ENCODE measurements around the gene TSPAN17. TPM values are rescaled to one million over a fixed set of nuclear protein-coding genes. Genes with fewer than 3 reads are reported as not detected.
"Not testable (repeated sequence)": the region's sequence is repeated elsewhere in the genome, so short reads cannot be mapped to it uniquely, and the experiment has no call there.

The TSPAN17 gene
- total and polyA plus RNA-seq, 12 donors = 25.8 to 106 (median 52.8) TPM

DNA sequence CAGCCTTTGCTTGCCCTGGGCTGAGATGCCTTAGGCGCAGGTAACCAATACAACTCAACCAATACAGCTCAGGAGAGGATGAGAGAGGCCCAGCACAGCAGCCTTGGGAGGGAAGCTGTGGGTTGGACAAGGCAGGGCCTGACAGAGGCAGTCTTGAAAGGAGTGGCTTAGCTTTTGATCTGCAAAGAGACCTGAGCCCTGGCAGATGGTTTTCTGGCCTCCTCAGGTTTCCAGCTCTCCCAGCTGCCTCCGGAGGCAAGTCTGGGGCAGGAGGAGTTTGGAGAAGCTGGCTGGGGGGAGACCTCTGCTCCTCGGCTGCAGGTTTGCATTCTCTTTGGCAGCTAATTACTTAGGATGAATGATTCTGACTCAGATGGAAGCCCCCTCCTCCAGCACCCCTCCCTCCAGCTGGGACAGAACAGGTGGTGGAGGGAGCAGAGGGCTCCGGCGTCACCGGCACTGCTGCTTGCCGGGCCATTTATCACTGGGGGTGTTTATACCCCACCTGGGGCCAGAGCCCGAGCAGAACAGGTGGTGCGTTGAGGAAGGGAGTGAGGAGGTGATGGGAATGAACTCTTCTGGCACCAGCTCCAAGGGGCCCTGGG is 50.8 kb downstream of the TSPAN17 start:
- Histone ChIP-seq H3K36me3 (replicated peaks in 1 of 2) (no peaks in the 10 kb centered on the region), H3K9me3 (replicated peaks in 1 of 3) (no peaks in the 10 kb centered on the region), H3K27me3 (peaks cover 11% of the 10 kb centered on the region), H3K4me3 (no peak overlapping the region), H3K27ac (no peak overlapping the region), H3K4me1 (replicated peaks in 1 of 2) (no peaks in the 10 kb centered on the region)
- 36 to 50% (median 45%) methylated on average over 5 to 9 of the region's 9 CpGs for WGBS, 4 donors
- TF ChIP-seq POLR2A (IDR thresholded peaks at IDR 0.05) = no peak
- TF ChIP-seq, protein P1, sequence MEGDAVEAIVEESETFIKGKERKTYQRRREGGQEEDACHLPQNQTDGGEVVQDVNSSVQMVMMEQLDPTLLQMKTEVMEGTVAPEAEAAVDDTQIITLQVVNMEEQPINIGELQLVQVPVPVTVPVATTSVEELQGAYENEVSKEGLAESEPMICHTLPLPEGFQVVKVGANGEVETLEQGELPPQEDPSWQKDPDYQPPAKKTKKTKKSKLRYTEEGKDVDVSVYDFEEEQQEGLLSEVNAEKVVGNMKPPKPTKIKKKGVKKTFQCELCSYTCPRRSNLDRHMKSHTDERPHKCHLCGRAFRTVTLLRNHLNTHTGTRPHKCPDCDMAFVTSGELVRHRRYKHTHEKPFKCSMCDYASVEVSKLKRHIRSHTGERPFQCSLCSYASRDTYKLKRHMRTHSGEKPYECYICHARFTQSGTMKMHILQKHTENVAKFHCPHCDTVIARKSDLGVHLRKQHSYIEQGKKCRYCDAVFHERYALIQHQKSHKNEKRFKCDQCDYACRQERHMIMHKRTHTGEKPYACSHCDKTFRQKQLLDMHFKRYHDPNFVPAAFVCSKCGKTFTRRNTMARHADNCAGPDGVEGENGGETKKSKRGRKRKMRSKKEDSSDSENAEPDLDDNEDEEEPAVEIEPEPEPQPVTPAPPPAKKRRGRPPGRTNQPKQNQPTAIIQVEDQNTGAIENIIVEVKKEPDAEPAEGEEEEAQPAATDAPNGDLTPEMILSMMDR (IDR thresholded peaks at IDR 0.05) = no peak
- intact Hi-C loops (cut with DNase I) = no loop called here
- no peak for DNase-seq

DNA sequence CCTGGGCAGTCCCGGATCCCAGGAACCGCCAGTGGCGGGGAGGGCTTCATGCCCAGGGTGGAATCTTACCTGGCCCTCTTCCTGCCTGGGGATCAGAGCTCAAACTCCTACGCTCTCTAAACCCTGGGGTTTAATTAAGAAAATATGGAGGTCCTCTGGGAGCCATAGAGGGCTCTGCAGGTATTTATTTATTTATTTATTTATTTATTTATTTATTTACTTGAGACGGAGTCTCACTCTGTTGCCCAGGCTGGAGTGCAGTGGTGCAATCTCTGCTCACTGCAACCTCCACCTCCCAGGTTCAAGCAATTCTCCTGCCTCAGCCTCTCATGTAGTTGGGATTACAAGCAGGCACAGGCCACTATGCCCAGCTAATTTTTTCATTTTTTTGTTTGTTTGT is 52.2 kb downstream of the TSPAN17 start:
- H3K4me1 ChIP-seq (replicated peaks in 1 of 2); H3K27ac ChIP-seq; DNase-seq; H3K9me3 ChIP-seq (replicated peaks in 1 of 3); H3K36me3 ChIP-seq (replicated peaks in 1 of 2); intact Hi-C loops (cut with DNase I); H3K4me3 ChIP-seq: not testable (repeated sequence)
- WGBS, 4 donors = 88 to 96% (median 95%) methylated on average over 5 of the region's 5 CpGs
- peaks cover 11% of the 10 kb centered on the region for H3K27me3 ChIP-seq

DNA sequence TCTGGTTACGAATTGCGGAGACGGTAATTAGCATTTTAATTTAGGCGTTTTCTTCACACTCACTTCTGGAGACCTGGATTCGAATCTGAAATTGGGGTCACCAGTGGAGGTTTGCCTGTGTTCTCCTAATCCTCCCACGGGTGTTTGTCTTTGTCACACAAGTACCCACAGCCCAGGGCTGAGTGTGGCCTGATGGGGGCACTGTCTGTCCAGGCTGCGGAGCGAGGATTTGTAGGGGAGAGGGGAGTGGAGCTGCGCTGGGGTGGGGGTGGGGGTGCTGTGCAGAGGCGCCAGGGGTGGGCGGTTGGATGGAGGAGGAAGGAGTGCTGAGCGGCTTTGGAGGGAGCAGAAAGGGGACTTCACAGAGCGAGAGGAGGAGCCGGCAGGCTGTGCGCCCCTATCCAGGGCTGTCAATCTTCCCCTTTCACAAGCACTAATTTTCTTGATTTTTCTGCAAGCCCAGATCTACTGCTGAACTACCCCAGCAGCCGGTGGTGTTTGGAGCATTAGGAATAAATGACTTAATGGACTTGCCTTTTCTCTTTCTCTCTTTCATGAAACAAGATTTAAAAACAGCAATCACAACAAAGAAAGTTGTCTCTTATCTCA is 53.1 kb downstream of the TSPAN17 start:
- DNase-seq = peak in 1 of 7 donors; percentile 64
- Histone ChIP-seq H3K4me3 (no peak overlapping the region), H3K9me3 (replicated peaks in 1 of 3) (no peaks in the 10 kb centered on the region), H3K27ac (no peak overlapping the region), H3K27me3 (peaks cover 11% of the 10 kb centered on the region), H3K4me1 (replicated peaks in 1 of 2) (no peaks in the 10 kb centered on the region), H3K36me3 (replicated peaks in 1 of 2) (no peaks in the 10 kb centered on the region)
- 23 to 30% (median 26%) methylated on average over 14 to 16 of the region's 16 CpGs for WGBS, 4 donors
- TF ChIP-seq POLR2A (IDR thresholded peaks at IDR 0.05) = no peak
- TF ChIP-seq, protein P1 (IDR thresholded peaks at IDR 0.05) = peak in 3 of 6 experiments; percentile 20 to 26 (median 23)
- intact Hi-C loops (cut with DNase I) = no loop called here

DNA sequence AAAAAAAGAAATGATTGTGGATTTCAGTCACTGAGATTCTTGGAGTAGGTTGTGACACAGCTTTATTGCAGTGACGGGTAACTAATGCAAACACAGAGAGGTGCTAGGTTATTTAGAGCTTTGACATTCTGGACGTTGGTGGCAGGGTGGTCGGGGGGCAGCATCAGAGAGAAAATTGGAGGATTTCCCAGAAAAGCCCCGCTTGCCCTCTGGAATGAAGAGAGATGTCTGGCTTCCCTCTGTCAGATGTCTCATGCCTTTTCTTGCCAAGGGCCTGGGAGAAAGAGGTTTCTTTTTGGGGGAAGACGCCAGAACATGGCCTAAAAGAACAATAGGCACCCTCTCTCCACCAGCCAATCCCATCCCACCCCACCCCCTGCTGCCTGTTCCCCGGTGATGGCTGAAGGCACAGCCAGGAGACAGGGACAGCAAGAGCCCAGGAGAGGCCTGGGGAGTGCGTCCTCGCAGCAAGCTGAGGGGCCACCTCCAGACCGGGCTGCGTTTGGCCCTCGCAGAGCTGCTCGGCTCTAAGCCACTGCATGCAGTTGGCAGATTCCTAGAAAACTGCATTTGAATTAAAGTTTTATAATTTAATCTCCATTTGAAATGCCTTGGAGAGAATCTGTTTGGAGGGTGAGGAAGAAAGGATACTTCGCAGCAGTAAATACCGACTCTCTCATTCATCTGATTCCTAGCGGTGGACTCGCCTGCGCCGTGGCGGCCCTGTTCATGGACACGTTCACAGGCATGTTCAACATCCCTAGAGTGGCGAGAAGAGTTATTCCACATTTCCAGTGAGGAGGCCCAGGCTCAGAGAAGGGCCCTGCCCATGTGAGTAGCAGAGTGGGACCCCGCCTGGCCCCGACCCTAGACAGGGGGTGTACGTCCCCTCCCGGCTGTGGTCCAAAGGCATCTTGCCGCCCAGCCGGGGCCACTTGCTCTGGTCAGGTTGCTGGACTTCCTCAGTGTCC is 55.7 kb downstream of the TSPAN17 start:
- H3K36me3 ChIP-seq (replicated peaks in 1 of 2) = no peaks in the 10 kb centered on the region
- no peak for TF ChIP-seq POLR2A (IDR thresholded peaks at IDR 0.05)
- TF ChIP-seq, protein P1 (IDR thresholded peaks at IDR 0.05) = no peak
- WGBS, 4 donors = 75 to 80% (median 77%) methylated on average over 23 to 27 of the region's 27 CpGs
- H3K4me1 ChIP-seq (replicated peaks in 1 of 2) = no peaks in the 10 kb centered on the region
- intact Hi-C loops (cut with DNase I) = no loop called here
- H3K4me3 ChIP-seq = no peak overlapping the region
- DNase-seq = no peak
- H3K27ac ChIP-seq = no peak overlapping the region
- H3K9me3 ChIP-seq (replicated peaks in 1 of 3) = no peaks in the 10 kb centered on the region
- peaks cover 6% of the 10 kb centered on the region for H3K27me3 ChIP-seq
